ENCODE measurements around the gene SLC25A24. TPM values are rescaled to one million over a fixed set of nuclear protein-coding genes. Genes with fewer than 3 reads are reported as not detected.
"Not testable (repeated sequence)": the region's sequence is repeated elsewhere in the genome, so short reads cannot be mapped to it uniquely, and the experiment has no call there.

SLC25A24 gene
- total RNA-seq, 1 donor from 2014 or later, result 34.3 TPM

DNA sequence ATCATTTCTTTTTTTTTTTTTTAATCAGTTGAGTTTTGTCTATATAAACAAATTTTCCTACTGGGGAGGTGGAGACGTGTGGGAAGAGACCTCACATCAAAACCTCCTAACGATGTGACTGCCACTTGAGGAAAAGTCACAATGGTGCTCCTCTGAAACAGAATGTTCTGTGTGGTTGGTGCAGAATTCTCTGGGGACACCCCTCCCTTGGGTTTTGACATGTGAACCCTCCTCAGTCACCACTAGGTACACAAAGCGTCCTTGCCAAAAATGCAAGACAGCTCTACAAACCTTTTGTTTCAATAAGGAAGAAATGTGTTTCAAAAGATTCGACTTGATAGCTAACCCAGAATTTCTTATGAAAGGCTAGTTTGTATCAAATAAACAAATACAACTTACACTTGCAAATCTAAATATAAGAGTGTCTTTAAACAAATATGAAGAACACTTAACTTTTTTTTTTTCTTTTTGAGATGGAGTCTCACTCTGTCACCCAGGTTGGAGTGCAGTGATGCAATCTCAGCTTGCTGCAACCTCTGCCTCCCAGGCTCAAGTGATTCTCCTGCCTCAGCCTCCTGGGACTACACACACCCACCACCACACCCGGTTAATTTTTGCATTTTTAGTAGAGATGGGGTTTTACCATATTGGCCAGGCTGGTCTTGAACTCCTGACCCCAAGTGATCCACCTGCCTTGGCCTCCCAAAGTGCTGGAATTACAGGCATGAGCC is 9.3 kb downstream of the SLC25A24 start:
- peaks cover 78% of the 10 kb centered on the region for H3K36me3 Mint-ChIP-seq

DNA sequence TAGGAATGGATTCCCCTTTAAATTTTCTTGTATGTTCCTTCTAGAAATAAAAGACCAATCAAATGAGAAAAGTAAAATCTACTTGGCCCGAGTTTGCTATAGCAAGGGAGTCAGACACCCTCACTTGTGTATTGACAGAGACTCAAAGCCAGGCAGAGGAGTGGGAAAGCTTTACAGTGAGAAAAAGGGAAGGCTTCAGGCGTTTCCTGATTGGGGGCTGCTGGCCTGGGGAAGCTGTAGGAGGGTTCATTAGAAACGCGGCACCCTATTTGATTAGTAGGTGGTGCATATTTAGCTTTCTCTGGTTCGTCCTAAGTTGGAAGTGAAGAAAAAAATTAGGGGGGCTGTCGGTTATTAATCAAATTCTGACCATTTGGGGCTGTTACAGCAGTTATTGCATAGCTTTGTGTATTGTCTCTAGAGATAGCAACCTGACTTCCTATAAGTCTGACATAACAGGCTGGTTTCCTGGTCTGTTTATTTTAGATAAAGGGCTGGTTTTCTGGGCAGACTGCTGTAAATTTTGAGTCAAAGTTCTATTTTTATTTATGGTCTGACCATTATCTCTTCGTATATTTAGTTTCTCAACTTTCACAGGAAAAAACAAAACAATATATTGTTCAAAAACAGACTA is 10.0 kb downstream of the SLC25A24 start:
- TF ChIP-seq, protein P1, sequence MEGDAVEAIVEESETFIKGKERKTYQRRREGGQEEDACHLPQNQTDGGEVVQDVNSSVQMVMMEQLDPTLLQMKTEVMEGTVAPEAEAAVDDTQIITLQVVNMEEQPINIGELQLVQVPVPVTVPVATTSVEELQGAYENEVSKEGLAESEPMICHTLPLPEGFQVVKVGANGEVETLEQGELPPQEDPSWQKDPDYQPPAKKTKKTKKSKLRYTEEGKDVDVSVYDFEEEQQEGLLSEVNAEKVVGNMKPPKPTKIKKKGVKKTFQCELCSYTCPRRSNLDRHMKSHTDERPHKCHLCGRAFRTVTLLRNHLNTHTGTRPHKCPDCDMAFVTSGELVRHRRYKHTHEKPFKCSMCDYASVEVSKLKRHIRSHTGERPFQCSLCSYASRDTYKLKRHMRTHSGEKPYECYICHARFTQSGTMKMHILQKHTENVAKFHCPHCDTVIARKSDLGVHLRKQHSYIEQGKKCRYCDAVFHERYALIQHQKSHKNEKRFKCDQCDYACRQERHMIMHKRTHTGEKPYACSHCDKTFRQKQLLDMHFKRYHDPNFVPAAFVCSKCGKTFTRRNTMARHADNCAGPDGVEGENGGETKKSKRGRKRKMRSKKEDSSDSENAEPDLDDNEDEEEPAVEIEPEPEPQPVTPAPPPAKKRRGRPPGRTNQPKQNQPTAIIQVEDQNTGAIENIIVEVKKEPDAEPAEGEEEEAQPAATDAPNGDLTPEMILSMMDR (IDR thresholded peaks at IDR 0.05; ENCODE audit: unreplicated experiment), result no peak
- Mint-ChIP-seq H3K27me3 (ENCODE audit: low read depth) (no peaks in the 10 kb centered on the region), H3K27ac (no peak overlapping the region), H3K36me3 (peaks cover 75% of the 10 kb centered on the region), H3K4me1 (no peaks in the 10 kb centered on the region), H3K4me3 (no peak overlapping the region), H3K9me3 (peaks cover 58% of the 10 kb centered on the region)
- no peak for DNase-seq (ENCODE audit: low spot score in 2 of 2, unreplicated experiment in 2 of 2)

More for the DNA sequence above, 9.3 kb downstream of the SLC25A24 start:
- peaks cover 59% of the 10 kb centered on the region for H3K9me3 Mint-ChIP-seq
- H3K27ac Mint-ChIP-seq, result no peak overlapping the region
- no peak overlapping the region for H3K4me3 Mint-ChIP-seq
- DNase-seq (ENCODE audit: low spot score in 2 of 2, unreplicated experiment in 2 of 2), result no peak
- H3K4me1 Mint-ChIP-seq, result no peaks in the 10 kb centered on the region
- TF ChIP-seq, protein P1 (IDR thresholded peaks at IDR 0.05; ENCODE audit: unreplicated experiment), result no peak
- no peaks in the 10 kb centered on the region for H3K27me3 Mint-ChIP-seq (ENCODE audit: low read depth)

DNA sequence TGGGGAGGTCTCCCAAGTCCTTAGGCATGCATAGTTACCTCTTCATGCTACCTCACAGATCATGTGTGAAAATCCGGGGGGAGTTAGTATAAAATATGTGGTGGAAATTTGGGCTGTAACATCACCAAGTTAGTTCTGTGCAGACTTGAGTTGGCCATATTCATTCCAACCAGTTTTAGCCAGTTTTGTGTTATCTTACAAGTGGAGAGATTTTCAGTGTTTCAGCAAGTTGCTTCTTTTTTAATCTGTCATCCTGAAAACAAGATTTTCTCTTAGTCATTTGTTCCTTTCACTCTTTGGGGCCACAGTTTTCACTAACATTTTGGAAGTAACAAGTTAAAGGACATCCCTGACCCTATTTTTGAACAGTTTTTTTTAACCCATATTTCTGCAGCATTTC is 11.3 kb downstream of the SLC25A24 start:
- Mint-ChIP-seq H3K4me3 (no peak overlapping the region), H3K27ac (no peak overlapping the region), H3K27me3 (ENCODE audit: low read depth) (no peaks in the 10 kb centered on the region), H3K9me3 (peaks cover 55% of the 10 kb centered on the region), H3K4me1 (no peaks in the 10 kb centered on the region), H3K36me3 (peaks cover 77% of the 10 kb centered on the region)
- DNase-seq (ENCODE audit: low spot score in 2 of 2, unreplicated experiment in 2 of 2), result no peak
- TF ChIP-seq, protein P1 (IDR thresholded peaks at IDR 0.05; ENCODE audit: unreplicated experiment), result no peak

DNA sequence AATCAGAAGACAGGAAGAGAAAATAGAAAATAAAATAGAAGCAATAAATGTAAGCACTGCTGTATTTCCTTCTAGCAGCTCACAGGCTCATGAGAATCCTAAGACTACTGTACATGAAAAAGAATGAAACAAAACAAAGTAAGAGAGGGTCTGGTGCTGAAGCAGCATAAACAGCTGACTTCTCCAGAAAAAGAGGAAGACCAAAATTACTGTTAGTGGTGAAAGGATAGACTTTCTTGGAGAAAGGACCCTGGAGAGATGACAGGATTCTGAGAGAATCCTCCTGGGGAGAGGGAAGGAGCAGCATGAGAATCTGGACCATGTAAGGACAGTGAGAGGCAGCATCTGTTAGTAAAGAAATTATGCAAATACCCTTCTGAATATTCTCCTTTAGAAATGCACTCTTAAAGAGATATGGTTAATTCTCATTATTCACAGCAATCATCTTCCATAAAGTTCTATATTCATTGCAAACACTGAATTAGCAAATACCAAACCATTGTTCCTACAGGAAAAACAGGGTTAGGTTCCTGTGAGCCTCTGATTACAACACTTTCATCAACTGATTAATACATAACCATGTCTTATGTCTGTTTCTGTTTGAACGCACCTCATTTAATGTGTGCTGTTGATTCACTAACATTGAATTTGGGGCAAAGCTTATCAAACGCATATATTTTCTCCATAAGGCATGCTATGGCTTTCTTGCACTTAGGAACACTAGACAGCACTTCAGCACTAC is 17.0 kb downstream of the SLC25A24 start:
- Mint-ChIP-seq H3K4me1 (no peaks in the 10 kb centered on the region), H3K9me3 (peaks cover 36% of the 10 kb centered on the region), H3K4me3 (no peak overlapping the region), H3K27ac (no peak overlapping the region), H3K27me3 (ENCODE audit: low read depth) (no peaks in the 10 kb centered on the region), H3K36me3 (peaks cover 69% of the 10 kb centered on the region)
- TF ChIP-seq, protein P1 (IDR thresholded peaks at IDR 0.05; ENCODE audit: unreplicated experiment), result no peak
- DNase-seq (ENCODE audit: low spot score in 2 of 2, unreplicated experiment in 2 of 2), result no peak

DNA sequence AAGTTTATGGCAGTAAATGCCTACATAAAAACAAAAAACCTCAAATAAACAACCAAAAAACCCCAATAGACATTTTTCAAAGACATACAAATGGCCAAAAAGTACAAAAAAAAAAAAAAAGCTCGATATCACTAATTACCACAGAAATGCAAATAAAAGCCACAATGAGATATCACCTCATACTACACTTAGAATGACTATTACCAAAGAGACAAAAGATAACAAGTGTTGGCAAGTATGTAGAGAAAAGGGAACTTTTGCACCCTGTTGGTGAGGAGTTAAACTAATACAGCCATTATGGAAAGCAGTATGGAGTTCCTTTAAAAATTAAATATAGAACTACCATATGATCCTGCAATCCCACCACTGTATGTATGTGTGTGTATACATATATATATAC is 21.1 kb downstream of the SLC25A24 start:
- TF ChIP-seq, protein P1 (IDR thresholded peaks at IDR 0.05; ENCODE audit: unreplicated experiment), result no peak
- Mint-ChIP-seq H3K27me3 (ENCODE audit: low read depth) (no peaks in the 10 kb centered on the region), H3K9me3 (peaks cover 49% of the 10 kb centered on the region), H3K27ac (no peak overlapping the region), H3K36me3 (peaks cover 73% of the 10 kb centered on the region), H3K4me3 (no peak overlapping the region), H3K4me1 (no peaks in the 10 kb centered on the region)
- no peak for DNase-seq (ENCODE audit: low spot score in 2 of 2, unreplicated experiment in 2 of 2)

DNA sequence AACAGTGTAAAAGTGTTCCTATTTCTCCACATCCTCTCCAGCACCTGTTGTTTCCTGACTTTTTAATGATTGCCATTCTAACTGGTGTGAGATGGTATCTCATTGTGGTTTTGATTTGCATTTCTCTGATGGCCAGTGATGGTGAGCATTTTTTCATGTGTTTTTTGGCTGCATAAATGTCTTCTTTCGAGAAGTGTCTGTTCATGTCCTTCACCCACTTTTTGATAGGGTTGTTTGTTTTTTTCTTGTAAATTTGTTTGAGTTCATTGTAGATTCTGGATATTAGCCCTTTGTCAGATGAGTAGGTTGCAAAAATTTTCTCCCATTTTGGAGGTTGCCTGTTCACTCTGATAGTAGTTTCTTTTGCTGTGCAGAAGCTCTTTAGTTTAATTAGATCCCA is 37.7 kb downstream of the SLC25A24 start:
- H3K9me3 Mint-ChIP-seq; H3K4me3 Mint-ChIP-seq; DNase-seq (ENCODE audit: low spot score in 2 of 2, unreplicated experiment in 2 of 2); H3K27ac Mint-ChIP-seq; H3K4me1 Mint-ChIP-seq; H3K27me3 Mint-ChIP-seq (ENCODE audit: low read depth): not testable (repeated sequence)
- H3K36me3 Mint-ChIP-seq, result peaks cover 28% of the 10 kb centered on the region

DNA sequence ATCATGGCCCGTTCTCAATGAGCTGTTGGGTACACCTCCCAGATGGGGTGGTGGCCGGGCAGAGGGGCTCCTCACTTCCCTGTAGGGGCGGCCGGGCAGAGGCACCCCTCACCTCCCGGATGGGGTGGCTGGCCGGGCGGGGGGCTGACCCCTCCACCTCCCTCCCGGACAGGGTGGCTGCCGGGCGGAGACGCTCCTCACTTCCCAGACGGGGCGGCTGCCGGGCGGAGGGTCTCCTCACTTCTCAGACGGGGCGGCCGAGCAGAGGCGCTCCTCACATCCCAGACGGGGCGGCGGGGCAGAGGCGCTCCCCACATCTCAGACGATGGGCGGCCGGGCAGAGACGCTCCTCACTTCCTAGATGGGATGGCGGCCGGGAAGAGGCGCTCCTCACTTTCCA is 40.2 kb downstream of the SLC25A24 start:
- H3K4me3 Mint-ChIP-seq; H3K27me3 Mint-ChIP-seq (ENCODE audit: low read depth); H3K4me1 Mint-ChIP-seq; H3K9me3 Mint-ChIP-seq; DNase-seq (ENCODE audit: low spot score in 2 of 2, unreplicated experiment in 2 of 2); H3K27ac Mint-ChIP-seq: not testable (repeated sequence)
- H3K36me3 Mint-ChIP-seq, result peaks cover 26% of the 10 kb centered on the region

Data from mesothelial cell of epicardium (in vitro differentiated cells).